ENCODE measurements around the gene COL2A1. TPM values are rescaled to one million over a fixed set of nuclear protein-coding genes. Genes with fewer than 3 reads are reported as not detected.

The COL2A1 gene
- total RNA-seq, 1 experiment from 2014 or later, result 10.8 TPM

GRCh38 chr12:47973870-47974269, 30.4 kb downstream of the COL2A1 start:
- Histone ChIP-seq H3K79me2 (ENCODE audit: insufficient read depth, low read length) (no peaks in the 10 kb centered on the region), H3K79me1 (ENCODE audit: insufficient read depth, low read depth, low read length, poor library complexity, severe bottlenecking) (no peaks in the 10 kb centered on the region), H3K56ac (ENCODE audit: insufficient read length, low read depth, low read length) (no peak overlapping the region), H3K9ac (ENCODE audit: extremely low read depth, insufficient read length, low read length) (no peak overlapping the region), H4K20me1 (ENCODE audit: control insufficient read depth, insufficient read depth, insufficient read length) (no peaks in the 10 kb centered on the region), H2AK5ac (ENCODE audit: insufficient read length, low read length) (no peak overlapping the region), H3K23ac (ENCODE audit: insufficient read length, low read depth, low read length) (no peak overlapping the region), H4K5ac (ENCODE audit: insufficient read length, low read depth, low read length) (no peak overlapping the region), H2AFZ (ENCODE audit: low read length) (no peak overlapping the region), H2BK20ac (ENCODE audit: low read depth, low read length, poor library complexity, severe bottlenecking) (no peak overlapping the region), H2BK120ac (ENCODE audit: low read depth, low read length, poor library complexity, severe bottlenecking) (no peak overlapping the region), H3K9me3 (ENCODE audit: control insufficient read depth, low read depth, low read length) (no peaks in the 10 kb centered on the region), H3K23me2 (ENCODE audit: insufficient read length, low read depth, low read length, poor library complexity, severe bottlenecking) (no peaks in the 10 kb centered on the region), H4K8ac (replicated peaks; ENCODE audit: insufficient read length, low read depth, low read length) (no peak overlapping the region), H3K4ac (ENCODE audit: low read depth, low read length) (no peak overlapping the region), H3K4me2 (ENCODE audit: insufficient read depth, insufficient read length, low read length) (no peak overlapping the region), H3K18ac (ENCODE audit: insufficient read length, low read depth, low read length) (no peak overlapping the region), H2BK12ac (ENCODE audit: insufficient read length, low read depth, low read length) (no peak overlapping the region), H3K27ac (ENCODE audit: insufficient read length, low read depth, low read length) (no peak overlapping the region), H3T11ph (ENCODE audit: low read length) (no peak overlapping the region), H3K4me1 (ENCODE audit: insufficient read depth, low read length) (no peaks in the 10 kb centered on the region), H2BK15ac (ENCODE audit: low read depth, low read length) (no peak overlapping the region), H2BK5ac (ENCODE audit: insufficient read length, low read length) (no peak overlapping the region), H3K27me3 (ENCODE audit: insufficient read depth, low read length) (no peaks in the 10 kb centered on the region), H3K14ac (ENCODE audit: insufficient read depth, low read length) (no peak overlapping the region), H4K91ac (ENCODE audit: insufficient read length, low read depth, low read length) (no peak overlapping the region)
- H3K4me1 Mint-ChIP-seq, result no peaks in the 10 kb centered on the region
- no peak for TF ChIP-seq CTCF (conservative IDR thresholded peaks at IDR 0.05)
- no peaks in the 10 kb centered on the region for H3K9me3 Mint-ChIP-seq
- H3K4me3 Mint-ChIP-seq, result no peak overlapping the region
- H3K27ac Mint-ChIP-seq, result no peak overlapping the region
- H3K27me3 Mint-ChIP-seq (ENCODE audit: low read depth), result peaks cover 62% of the 10 kb centered on the region
- H3K36me3 Mint-ChIP-seq (ENCODE audit: insufficient read depth in 1 of 3, low read depth in 3 of 3), result peaks cover 0 to 5% (median 0%) of the 10 kb centered on the region in 3 experiments; a peak in 2 of 7 replicates
- no CpG with 5 or more reads among the region's 9 CpGs for WGBS (ENCODE audit: extremely low coverage, insufficient read length, low lambda C conversion rate)
- no peak for DNase-seq

Data from H9 (cell line).